Measurements from ENCODE around the gene MORC2.

DNA sequence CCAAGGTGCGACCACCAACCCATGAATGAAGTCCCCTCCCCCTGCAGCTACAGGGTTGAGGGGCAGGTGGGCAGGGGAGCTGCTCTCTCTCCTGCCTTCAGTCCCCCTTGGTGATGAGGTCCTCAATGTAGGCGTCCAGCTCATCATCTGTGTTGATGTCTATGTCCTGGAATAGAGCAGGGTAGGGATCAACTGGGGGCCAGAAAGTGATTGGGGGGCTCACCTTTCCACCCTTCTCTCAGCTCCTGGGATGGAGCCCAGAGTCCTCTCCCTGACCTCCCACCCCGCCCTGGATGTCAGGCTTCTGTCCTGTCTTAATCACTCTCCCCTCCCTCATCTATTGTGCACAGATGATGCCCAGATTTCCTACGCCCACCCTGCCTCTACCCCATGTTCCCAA lies 41.9 kb downstream of the MORC2 start:
- TF ChIP-seq FOXA1 (IDR thresholded peaks at IDR 0.05), result no peak
- TF ChIP-seq BHLHE40 (IDR thresholded peaks at IDR 0.05; ENCODE audit: borderline replicate concordance), result no peak
- no peak for TF ChIP-seq HDGF (IDR thresholded peaks at IDR 0.05; ENCODE audit: borderline replicate concordance)
- TF ChIP-seq SUZ12 (IDR thresholded peaks at IDR 0.05), result no peak
- no peak for TF ChIP-seq L3MBTL2 (conservative IDR thresholded peaks at IDR 0.05)
- TF ChIP-seq FOXM1 (IDR thresholded peaks at IDR 0.05; ENCODE audit: borderline replicate concordance), result no peak

All from HEK293T (cell line).